Dermis microvascular lymphatic vessel endothelial cell (primary cell): ENCODE data around the gene SZT2. TPM values are rescaled to one million over a fixed set of nuclear protein-coding genes. Genes with fewer than 3 reads are reported as not detected.
"Not testable (repeated sequence)": the region's sequence is repeated elsewhere in the genome, so short reads cannot be mapped to it uniquely, and the experiment has no call there.

Experiments
- DNase-seq, 2 donors: peaks; one replicate each; pipeline versions ENCODE4 v3.0.0 to v3.0.0-alpha.2; 2010; ENCODE audit warnings: low read depth in 2 of 2
- total RNA-seq: library from RNA; depleted of rRNA; stranded (reverse); fragments of >200 nt; gene quantifications from 2 replicates; pipeline ENCODE4 v1.2.1, GENCODE V29; 2014

The SZT2 gene
- total RNA-seq, 1 donor from 2014 or later: 8.6 TPM

- DNase-seq: no peak
These were observed 29.1 kb upstream of the SZT2 start for GRCh38 chr1:43360616-43361015.

- no peak for DNase-seq
These were observed 26.3 kb upstream of the SZT2 start for GRCh38 chr1:43363283-43363934.

GRCh38 chr1:43363935-43364525 is 25.7 kb upstream of the SZT2 start:
- DNase-seq: no peak

GRCh38 chr1:43365678-43366077 is 24.0 kb upstream of the SZT2 start:
- DNase-seq: no peak

GRCh38 chr1:43366179-43366578 is 23.5 kb upstream of the SZT2 start:
- DNase-seq: no peak

- peak in 1 of 2 donors; percentile 12 for DNase-seq
These were observed 23.1 kb upstream of the SZT2 start for GRCh38 chr1:43366601-43367025.

- DNase-seq: peak in 1 of 2 donors; percentile 33
These were observed 22.4 kb upstream of the SZT2 start for GRCh38 chr1:43367026-43367903.

GRCh38 chr1:43367904-43368645 is 21.6 kb upstream of the SZT2 start, which contains the start of gene ELOVL1:
Gene ELOVL1 (minus strand): TSS chr1:43368011. CDS start chr1:43365609, 2,402 bp downstream.
- DNase-seq: peak in 1 of 2 donors; percentile 91

GRCh38 chr1:43368646-43369020 is 21.1 kb upstream of the SZT2 start:
- DNase-seq: no peak

- DNase-seq: not testable (repeated sequence)
These were observed 19.9 kb upstream of the SZT2 start for GRCh38 chr1:43369779-43370178.

GRCh38 chr1:43370564-43370963 is 19.1 kb upstream of the SZT2 start:
- peak in 1 of 2 donors; percentile 21 for DNase-seq

- DNase-seq: no peak
These were observed 17.5 kb upstream of the SZT2 start for GRCh38 chr1:43372172-43372571.

GRCh38 chr1:43373066-43373940 is 16.4 kb upstream of the SZT2 start:
- peak in 1 of 2 donors; percentile 85 for DNase-seq

GRCh38 chr1:43376723-43377235 is 12.9 kb upstream of the SZT2 start:
- no peak for DNase-seq

GRCh38 chr1:43377831-43378230 is 11.9 kb upstream of the SZT2 start:
- DNase-seq: no peak

- no peak for DNase-seq
These were observed 10.2 kb upstream of the SZT2 start for GRCh38 chr1:43379476-43379875.

- no peak for DNase-seq
These were observed 8.1 kb upstream of the SZT2 start for GRCh38 chr1:43381612-43382011.

GRCh38 chr1:43382027-43382779 is 7.5 kb upstream of the SZT2 start:
- no peak for DNase-seq

GRCh38 chr1:43383449-43383848 is 6.2 kb upstream of the SZT2 start:
- peak in 1 of 2 donors; percentile 24 for DNase-seq

GRCh38 chr1:43386676-43387075 is 3.0 kb upstream of the SZT2 start:
- no peak for DNase-seq
